Neural cell (in vitro differentiated cells): ENCODE results near the gene TLNRD1.

Experiments
- CTCF ChIP-seq: fragments of 450-650 bp; IDR thresholded peaks from 2 replicates; pipeline ENCODE4 v1.5.1; 2014; ENCODE audit warnings: antibody characterized with exemption, mild to moderate bottlenecking, moderate library complexity; ENCODE audit not compliant: poor library complexity, severe bottlenecking
- EZH2 ChIP-seq: fragments of 200-600, 300-800 bp; shearing (Covaris generic), sonication (generic); IDR thresholded peaks from 2 replicates; pipeline ENCODE4 v1.6.1; 2014; ENCODE audit warnings: antibody characterized with exemption, low read length, borderline replicate concordance, mild to moderate bottlenecking; ENCODE audit not compliant: insufficient read depth, poor library complexity, severe bottlenecking
- POLR2AphosphoS5 ChIP-seq: IDR thresholded peaks from 2 replicates; pipeline ENCODE4 v1.6.1; 2012
- TAF1 ChIP-seq: IDR thresholded peaks from 2 replicates; pipeline ENCODE4 v1.6.1; 2012; ENCODE audit warnings: low read depth

GRCh38 chr15:81037952-81038743 is 37.4 kb downstream of the TLNRD1 start:
- TF ChIP-seq POLR2AphosphoS5 (no peak), EZH2 (no peak), CTCF (no peak), TAF1 (no peak)
